Fibroblast of pulmonary artery (primary cell): ENCODE data around the gene S100A1.
A peak's percentile ranks its signal among the peaks of the same experiment; 100 is the strongest.
"Not testable (repeated sequence)": the region's sequence is repeated elsewhere in the genome, so short reads cannot be mapped to it uniquely, and the experiment has no call there.

ENCODE experiments used
- DNase-seq: peaks from one replicate; pipeline ENCODE4 v3.0.0-alpha.2; 2010; ENCODE audit warnings: low read depth
- H3K4me3 ChIP-seq: replicated peaks from 2 replicates; pipeline ENCODE4 v1.5.1; 2011; ENCODE audit warnings: low read depth, mild to moderate bottlenecking, control low read depth, low read length, moderate library complexity
- CTCF ChIP-seq: IDR thresholded peaks from 2 replicates; pipeline ENCODE4 v1.5.1; 2011; ENCODE audit warnings: mild to moderate bottlenecking, control low read depth, low read length, inconsistent platforms; ENCODE audit errors: missing control alignments

The S100A1 gene

GRCh38 chr1:153587314-153587713, 40.9 kb upstream of the S100A1 start:
- DNase-seq, result no peak
- no peak overlapping the region for H3K4me3 ChIP-seq
- no peak for TF ChIP-seq CTCF

- H3K4me3 ChIP-seq, DNase-seq: not testable (repeated sequence)
Observed at GRCh38 chr1:153588033-153588432, 40.2 kb upstream of the S100A1 start.

GRCh38 chr1:153588482-153588881, 39.8 kb upstream of the S100A1 start:
- H3K4me3 ChIP-seq, result no peak overlapping the region
- TF ChIP-seq CTCF, result no peak
- DNase-seq, result no peak

- DNase-seq, result no peak
- TF ChIP-seq CTCF, result no peak
- no peak overlapping the region for H3K4me3 ChIP-seq
Observed at GRCh38 chr1:153592748-153593147, 35.5 kb upstream of the S100A1 start.

- no peak for TF ChIP-seq CTCF
- no peak for DNase-seq
Observed at GRCh38 chr1:153597206-153597605, 31.0 kb upstream of the S100A1 start.

GRCh38 chr1:153598309-153599172, 29.7 kb upstream of the S100A1 start:
- TF ChIP-seq CTCF, result no peak
- no peak overlapping the region for H3K4me3 ChIP-seq
- peak; percentile 61 for DNase-seq

More at GRCh38 chr1:153597206-153597605, 31.0 kb upstream of the S100A1 start:
- no peak overlapping the region for H3K4me3 ChIP-seq

GRCh38 chr1:153599847-153600246, 28.4 kb upstream of the S100A1 start:
- DNase-seq, result no peak
- no peak overlapping the region for H3K4me3 ChIP-seq
- no peak for TF ChIP-seq CTCF
